SU-DHL-6 (cell line): Measurements from ENCODE around the gene PDLIM5.

Experiments used
- H2AFZ ChIP-seq: fragments of 200-600 bp; sonication (generic); 2 replicates; pipeline ENCODE4 v1.6.1; 2014; ENCODE audit warnings: low read depth, mild to moderate bottlenecking, moderate library complexity, mixed read lengths, antibody characterized with exemption, low read length; ENCODE audit not compliant: severe bottlenecking
- H3F3A ChIP-seq: fragments of 200-600 bp; shearing (Covaris generic); 2 replicates; pipeline ENCODE4 v1.6.0; 2016; ENCODE audit warnings: antibody characterized with exemption, mild to moderate bottlenecking; ENCODE audit not compliant: insufficient read depth
- H3K27ac ChIP-seq: fragments of 200-600 bp; sonication (generic); 2 replicates; pipeline ENCODE4 v1.5.1; 2016; ENCODE audit warnings: low read depth, mild to moderate bottlenecking, low read length, moderate library complexity, mixed read lengths
- H3K27me3 ChIP-seq: fragments of 200-600 bp; sonication (generic), shearing (Covaris generic); 2 replicates; pipeline ENCODE4 v1.6.0; 2014; ENCODE audit warnings: mild to moderate bottlenecking, low read length
- H3K36me3 ChIP-seq: fragments of 200-600 bp; sonication (generic); 2 replicates; pipeline ENCODE4 v1.6.1; 2014; ENCODE audit warnings: mild to moderate bottlenecking, low read length, mixed read lengths
- H3K4me2 ChIP-seq: fragments of 300-600, 200-600 bp; shearing (Covaris generic), sonication (generic); 2 replicates; pipeline ENCODE4 v1.6.0; 2014; ENCODE audit warnings: low read length, low read depth, mild to moderate bottlenecking; ENCODE audit not compliant: poor library complexity, severe bottlenecking
- H3K4me3 ChIP-seq: fragments of 200-600 bp; sonication (generic); 2 replicates; pipeline ENCODE4 v1.5.1; 2014; ENCODE audit warnings: antibody characterized with exemption, low read length, mild to moderate bottlenecking, mixed read lengths; ENCODE audit not compliant: insufficient read depth, poor library complexity, severe bottlenecking
- H3K79me2 ChIP-seq: fragments of 200-600 bp; sonication (generic); 2 replicates; pipeline ENCODE4 v1.6.1; 2014; ENCODE audit warnings: mild to moderate bottlenecking, low read length, moderate library complexity; ENCODE audit not compliant: insufficient read depth
- H3K9ac ChIP-seq: fragments of 200-600 bp; sonication (generic); 2 replicates; pipeline ENCODE4 v1.7.0; 2014; ENCODE audit warnings: mild to moderate bottlenecking, low read length
- H3K9me2 ChIP-seq: fragments of 200-600 bp; sonication (generic); replicated peaks from 2 replicates; pipeline ENCODE4 v1.6.1; 2014; ENCODE audit warnings: low read length; ENCODE audit not compliant: insufficient read depth
- H3K9me3 ChIP-seq: fragments of 200-600 bp; sonication (generic); 2 replicates; pipeline ENCODE4 v1.6.1; 2014; ENCODE audit warnings: low read length, mixed read lengths; ENCODE audit not compliant: insufficient read depth
- H4K20me1 ChIP-seq: fragments of 200-600 bp; sonication (generic); 2 replicates; pipeline ENCODE4 v1.6.1; 2014; ENCODE audit warnings: low read depth, mild to moderate bottlenecking, antibody characterized with exemption, low read length, moderate library complexity, mixed read lengths
- EZH2phosphoT487 ChIP-seq: fragments of 200-600 bp; sonication (generic), shearing (Covaris generic); conservative IDR thresholded peaks from 2 replicates; pipeline ENCODE4 v1.6.1; 2018; ENCODE audit warnings: mild to moderate bottlenecking, antibody characterized with exemption, low read length, moderate library complexity, mixed read lengths
- TF ChIP-seq, protein P1 (sequence below): fragments of 200-600 bp; sonication (generic); IDR thresholded peaks from one replicate; pipeline ENCODE4 v1.5.1; 2017; ENCODE audit warnings: antibody characterized with exemption, mild to moderate bottlenecking, low read length, moderate library complexity; ENCODE audit not compliant: insufficient read depth, poor library complexity, severe bottlenecking

PDLIM5 gene

DNA sequence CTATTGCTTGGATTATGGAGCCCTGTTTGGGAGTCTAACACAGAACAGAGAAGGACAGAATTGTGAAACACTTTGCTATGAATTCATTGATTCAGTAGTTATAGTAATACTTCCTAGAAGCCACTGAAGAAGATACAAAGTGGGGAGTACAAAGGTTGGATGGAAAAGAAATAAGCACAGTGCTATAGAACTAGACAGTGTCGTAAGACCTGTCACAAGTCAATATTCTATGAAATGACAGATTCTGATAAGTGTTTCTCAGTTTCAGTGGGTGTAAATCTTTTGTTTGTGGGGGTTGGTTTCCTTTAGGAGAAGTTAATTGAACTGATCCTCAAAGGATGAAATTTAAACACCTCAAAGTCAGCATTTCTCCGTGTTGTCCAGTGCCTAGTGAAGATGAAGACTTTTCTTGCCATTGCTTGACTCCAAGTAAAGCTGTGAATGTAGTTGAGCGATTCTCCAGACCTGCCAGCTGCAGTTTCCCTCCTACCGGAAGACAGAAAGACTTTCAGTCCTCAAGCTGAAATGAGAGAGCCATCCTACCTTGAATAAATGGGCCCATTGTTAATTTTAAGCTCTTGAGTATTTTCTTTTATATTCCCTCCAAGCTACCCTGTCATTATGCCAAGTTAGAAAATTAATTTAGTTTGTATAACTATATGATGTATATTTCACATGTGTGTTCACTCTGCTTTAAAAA lies 7.9 kb downstream of the PDLIM5 start:
- Histone ChIP-seq H3K27me3 (no peaks in the 10 kb centered on the region), H3K9ac (no peak overlapping the region), H3K4me3 (no peak overlapping the region), H3K9me3 (no peaks in the 10 kb centered on the region), H2AFZ (no peak overlapping the region), H3K36me3 (no peaks in the 10 kb centered on the region), H4K20me1 (no peaks in the 10 kb centered on the region), H3K4me2 (no peak overlapping the region), H3K27ac (no peak overlapping the region), H3K79me2 (no peaks in the 10 kb centered on the region), H3F3A (no peaks in the 10 kb centered on the region), H3K9me2 (no peaks in the 10 kb centered on the region)
- no peak for TF ChIP-seq EZH2phosphoT487
- TF ChIP-seq, protein P1, sequence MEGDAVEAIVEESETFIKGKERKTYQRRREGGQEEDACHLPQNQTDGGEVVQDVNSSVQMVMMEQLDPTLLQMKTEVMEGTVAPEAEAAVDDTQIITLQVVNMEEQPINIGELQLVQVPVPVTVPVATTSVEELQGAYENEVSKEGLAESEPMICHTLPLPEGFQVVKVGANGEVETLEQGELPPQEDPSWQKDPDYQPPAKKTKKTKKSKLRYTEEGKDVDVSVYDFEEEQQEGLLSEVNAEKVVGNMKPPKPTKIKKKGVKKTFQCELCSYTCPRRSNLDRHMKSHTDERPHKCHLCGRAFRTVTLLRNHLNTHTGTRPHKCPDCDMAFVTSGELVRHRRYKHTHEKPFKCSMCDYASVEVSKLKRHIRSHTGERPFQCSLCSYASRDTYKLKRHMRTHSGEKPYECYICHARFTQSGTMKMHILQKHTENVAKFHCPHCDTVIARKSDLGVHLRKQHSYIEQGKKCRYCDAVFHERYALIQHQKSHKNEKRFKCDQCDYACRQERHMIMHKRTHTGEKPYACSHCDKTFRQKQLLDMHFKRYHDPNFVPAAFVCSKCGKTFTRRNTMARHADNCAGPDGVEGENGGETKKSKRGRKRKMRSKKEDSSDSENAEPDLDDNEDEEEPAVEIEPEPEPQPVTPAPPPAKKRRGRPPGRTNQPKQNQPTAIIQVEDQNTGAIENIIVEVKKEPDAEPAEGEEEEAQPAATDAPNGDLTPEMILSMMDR = no peak

DNA sequence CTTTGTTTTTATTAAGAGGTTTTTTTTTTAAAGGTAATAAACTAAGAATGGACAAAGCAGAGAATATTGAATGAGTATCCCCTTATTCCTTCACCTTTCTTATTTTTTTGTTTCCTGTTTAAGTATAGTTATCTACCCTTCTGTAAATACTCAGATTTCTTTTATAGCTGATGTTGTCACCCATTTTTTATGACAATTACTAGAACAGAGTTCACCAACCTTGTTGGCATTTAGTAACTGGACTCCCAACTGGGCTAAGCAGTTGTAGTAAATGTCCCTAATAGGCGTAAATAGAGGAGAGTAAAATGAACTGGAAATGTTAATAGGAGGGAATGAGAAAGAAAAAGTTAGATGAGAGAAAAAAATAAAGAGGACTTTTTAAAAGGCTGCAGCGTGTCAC lies 9.8 kb downstream of the PDLIM5 start:
- Histone ChIP-seq H3K79me2 (no peaks in the 10 kb centered on the region), H3K36me3 (no peaks in the 10 kb centered on the region), H3K27me3 (no peaks in the 10 kb centered on the region), H3K27ac (no peak overlapping the region), H4K20me1 (no peaks in the 10 kb centered on the region), H3K4me2 (no peak overlapping the region), H3K9me3 (no peaks in the 10 kb centered on the region), H3K9me2 (no peaks in the 10 kb centered on the region), H3F3A (no peaks in the 10 kb centered on the region), H3K4me3 (no peak overlapping the region), H3K9ac (no peak overlapping the region), H2AFZ (no peak overlapping the region)
- no peak for TF ChIP-seq EZH2phosphoT487
- TF ChIP-seq, protein P1 = no peak

DNA sequence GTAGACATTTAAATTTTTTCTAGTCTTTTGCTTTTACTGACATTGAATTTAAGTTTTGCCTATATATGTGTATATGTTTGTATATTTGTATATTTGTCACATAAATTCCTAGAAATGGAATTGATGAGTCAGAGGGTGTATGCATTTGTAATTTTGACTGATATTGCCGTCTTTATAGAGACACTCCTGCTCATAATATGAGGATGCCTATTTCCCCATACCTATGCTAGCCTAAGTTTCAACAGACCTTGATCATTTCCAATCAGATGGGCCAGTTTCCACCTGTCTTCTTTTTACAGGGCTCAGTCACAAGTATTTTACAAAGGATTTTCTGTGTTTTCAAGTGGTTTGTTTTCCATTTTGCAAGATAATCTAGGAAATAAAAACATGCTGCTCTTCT lies 10.8 kb downstream of the PDLIM5 start:
- Histone ChIP-seq H4K20me1 (no peaks in the 10 kb centered on the region), H3K79me2 (no peaks in the 10 kb centered on the region), H3F3A (no peaks in the 10 kb centered on the region), H3K36me3 (no peaks in the 10 kb centered on the region), H3K4me3 (no peak overlapping the region), H2AFZ (no peak overlapping the region), H3K9ac (no peak overlapping the region), H3K9me2 (no peaks in the 10 kb centered on the region), H3K9me3 (no peaks in the 10 kb centered on the region), H3K4me2 (no peak overlapping the region), H3K27ac (no peak overlapping the region), H3K27me3 (no peaks in the 10 kb centered on the region)
- TF ChIP-seq, protein P1 = no peak
- no peak for TF ChIP-seq EZH2phosphoT487
